ENCODE data around the gene FGFR4.

The FGFR4 gene

DNA sequence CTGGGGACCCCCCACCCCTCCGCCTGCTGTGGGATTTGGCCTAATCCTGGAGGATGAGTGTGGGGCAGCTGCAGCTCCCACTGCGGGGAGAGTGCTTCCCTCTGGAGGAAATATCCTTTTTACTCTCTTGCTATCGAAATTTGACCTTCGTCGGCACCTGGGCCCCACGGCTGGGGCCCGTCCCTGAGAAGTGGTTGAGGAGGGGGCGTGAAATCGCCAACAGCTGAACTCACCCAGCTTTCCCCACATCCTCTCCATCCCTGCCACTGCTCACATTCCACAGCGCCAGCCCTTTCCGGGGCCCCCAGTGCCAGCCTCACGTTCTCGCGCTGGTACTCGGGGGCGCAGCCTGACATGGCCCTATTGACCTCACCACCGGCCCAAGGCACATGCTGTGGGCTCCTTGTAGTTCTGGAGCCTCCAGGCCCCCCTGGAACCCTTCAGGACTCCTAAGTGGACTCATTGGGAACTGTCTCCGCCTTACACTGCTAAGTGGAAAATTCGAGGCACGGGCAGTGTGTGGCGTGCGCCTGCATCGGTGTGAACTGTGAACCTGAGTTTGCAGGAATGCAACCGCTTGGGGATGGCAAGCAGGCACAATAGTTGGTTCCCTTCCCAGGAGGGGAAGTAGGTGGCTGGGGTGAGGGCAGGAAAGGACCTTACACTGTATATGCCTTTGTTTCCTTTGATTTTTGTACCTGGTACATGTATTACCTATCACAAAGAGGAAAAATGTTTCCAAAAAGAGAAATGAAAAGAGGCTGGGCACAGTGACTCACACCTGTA is 19.2 kb downstream of the FGFR4 start:
- Histone ChIP-seq H3K9me2 (ENCODE audit: low read depth, low read length) (no peaks in the 10 kb centered on the region), H3K9ac (ENCODE audit: low read length) (no peak overlapping the region), H3K27ac (ENCODE audit: low read depth, low read length, poor library complexity, severe bottlenecking) (no peak overlapping the region), H3K4me3 (ENCODE audit: low read depth, low read length, poor library complexity, severe bottlenecking) (no peak overlapping the region), H2AFZ (ENCODE audit: low read length) (no peak overlapping the region), H4K20me1 (ENCODE audit: insufficient read depth, low read length) (no peaks in the 10 kb centered on the region), H3K79me2 (ENCODE audit: insufficient read depth, low read length) (no peaks in the 10 kb centered on the region), H3K27me3 (ENCODE audit: insufficient read depth, low read length) (peaks cover 5% of the 10 kb centered on the region; the same call in 1 of the 2 replicates), H3K9me3 (ENCODE audit: low read length) (no peaks in the 10 kb centered on the region), H3F3A (ENCODE audit: insufficient read depth, low read length) (no peaks in the 10 kb centered on the region), H3K4me2 (ENCODE audit: low read length) (no peak overlapping the region), H3K4me1 (ENCODE audit: insufficient read depth, low read length, severe bottlenecking) (no peaks in the 10 kb centered on the region), H3K36me3 (ENCODE audit: insufficient read depth, low read length) (no peaks in the 10 kb centered on the region)
- TF ChIP-seq EZH2 (IDR thresholded peaks at IDR 0.05; ENCODE audit: borderline replicate concordance, low read length) (no peak), CTCF (IDR thresholded peaks at IDR 0.05; ENCODE audit: low read length) (no peak)

DNA sequence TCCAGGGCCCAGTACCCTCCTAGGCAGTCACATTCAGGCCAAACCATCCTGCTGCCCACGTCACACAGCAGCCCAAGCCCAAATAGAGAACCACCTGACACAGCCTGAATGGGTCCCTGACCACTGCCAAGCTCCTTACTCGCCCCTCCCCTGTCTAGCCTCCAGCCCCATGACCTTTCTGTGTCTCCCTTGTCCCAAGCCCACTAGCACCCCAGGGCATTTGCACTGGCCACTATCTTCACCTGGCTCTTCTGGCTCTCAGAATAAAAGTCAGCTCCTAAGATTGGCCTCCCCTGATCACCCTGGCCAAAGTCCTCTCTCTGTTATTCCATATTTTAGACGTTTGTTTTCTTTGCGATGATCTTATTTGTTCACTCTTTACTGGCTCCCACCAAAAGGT is 20.4 kb downstream of the FGFR4 start:
- H4K20me1 ChIP-seq (ENCODE audit: insufficient read depth, low read length): no peaks in the 10 kb centered on the region
- no peaks in the 10 kb centered on the region for H3K4me1 ChIP-seq (ENCODE audit: insufficient read depth, low read length, severe bottlenecking)
- no peaks in the 10 kb centered on the region for H3K36me3 ChIP-seq (ENCODE audit: insufficient read depth, low read length)
- H3K79me2 ChIP-seq (ENCODE audit: insufficient read depth, low read length): no peaks in the 10 kb centered on the region
- no peak overlapping the region for H3K4me3 ChIP-seq (ENCODE audit: low read depth, low read length, poor library complexity, severe bottlenecking)
- no peak overlapping the region for H3K27ac ChIP-seq (ENCODE audit: low read depth, low read length, poor library complexity, severe bottlenecking)
- TF ChIP-seq CTCF (IDR thresholded peaks at IDR 0.05; ENCODE audit: low read length) (no peak), EZH2 (IDR thresholded peaks at IDR 0.05; ENCODE audit: borderline replicate concordance, low read length) (no peak)
- H3K9ac ChIP-seq (ENCODE audit: low read length): no peak overlapping the region
- H3F3A ChIP-seq (ENCODE audit: insufficient read depth, low read length): no peaks in the 10 kb centered on the region
- H3K9me3 ChIP-seq (ENCODE audit: low read length): no peaks in the 10 kb centered on the region
- no peak overlapping the region for H3K4me2 ChIP-seq (ENCODE audit: low read length)
- H3K9me2 ChIP-seq (ENCODE audit: low read depth, low read length): no peaks in the 10 kb centered on the region
- peaks cover 5% of the 10 kb centered on the region; the same call in 1 of the 2 replicates for H3K27me3 ChIP-seq (ENCODE audit: insufficient read depth, low read length)
- H2AFZ ChIP-seq (ENCODE audit: low read length): no peak overlapping the region

DNA sequence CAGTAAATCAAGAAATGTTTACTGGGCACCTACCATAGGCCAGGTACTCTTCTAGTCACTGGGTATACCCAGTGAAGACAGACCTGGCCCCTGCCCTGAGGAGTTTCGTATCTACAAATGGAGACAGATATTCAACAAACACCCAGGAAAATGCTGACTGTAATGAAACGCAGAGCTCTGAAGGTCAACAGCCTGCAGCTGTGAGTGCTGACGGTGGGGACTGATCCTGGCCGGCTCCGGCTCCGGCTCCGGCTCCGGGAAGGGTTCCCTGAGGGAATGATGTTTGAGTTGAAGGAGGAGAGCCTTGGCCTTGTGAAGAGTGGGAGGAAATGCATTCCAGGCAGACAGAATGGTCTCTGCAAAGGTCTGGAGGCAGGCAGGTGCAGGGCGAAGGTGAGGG is 23.1 kb downstream of the FGFR4 start:
- TF ChIP-seq CTCF (IDR thresholded peaks at IDR 0.05; ENCODE audit: low read length) (no peak), EZH2 (IDR thresholded peaks at IDR 0.05; ENCODE audit: borderline replicate concordance, low read length) (no peak)
- Histone ChIP-seq H3K9me2 (ENCODE audit: low read depth, low read length) (no peaks in the 10 kb centered on the region), H3K27me3 (ENCODE audit: insufficient read depth, low read length) (no peaks in the 10 kb centered on the region; the same call in 1 of the 2 replicates), H2AFZ (ENCODE audit: low read length) (no peak overlapping the region), H3K4me1 (ENCODE audit: insufficient read depth, low read length, severe bottlenecking) (peaks cover 9% of the 10 kb centered on the region), H3K9ac (ENCODE audit: low read length) (no peak overlapping the region), H3K4me2 (ENCODE audit: low read length) (no peak overlapping the region), H3K9me3 (ENCODE audit: low read length) (no peaks in the 10 kb centered on the region), H3K36me3 (ENCODE audit: insufficient read depth, low read length) (no peaks in the 10 kb centered on the region), H4K20me1 (ENCODE audit: insufficient read depth, low read length) (no peaks in the 10 kb centered on the region), H3K79me2 (ENCODE audit: insufficient read depth, low read length) (no peaks in the 10 kb centered on the region), H3F3A (ENCODE audit: insufficient read depth, low read length) (no peaks in the 10 kb centered on the region), H3K27ac (ENCODE audit: low read depth, low read length, poor library complexity, severe bottlenecking) (no peak overlapping the region), H3K4me3 (ENCODE audit: low read depth, low read length, poor library complexity, severe bottlenecking) (no peak overlapping the region)
